HepG2 (cell line): ENCODE results near the gene RMRP. TPM values are rescaled to one million over a fixed set of nuclear protein-coding genes. Genes with fewer than 3 reads are reported as not detected.

ENCODE experiments used
- AGO1 ChIP-seq: fragments of 200-400 bp; formaldehyde crosslinking; IDR thresholded peaks from 2 replicates; pipeline ENCODE4 v1.6.1; 2017; ENCODE audit warnings: mild to moderate bottlenecking, low read depth, low read length, moderate library complexity; ENCODE audit not compliant: poor library complexity, severe bottlenecking
- EED ChIP-seq: sonication (generic); formaldehyde crosslinking; IDR thresholded peaks from 2 replicates; pipeline ENCODE4 v1.5.0; 2020; ENCODE audit warnings: mild to moderate bottlenecking, missing genetic modification reagents
- ETV5 ChIP-seq: IDR thresholded peaks from 2 replicates; pipeline ENCODE4 v1.6.1; 2018; ENCODE audit warnings: missing biosample characterization, missing genetic modification reagents, inconsistent platforms, borderline replicate concordance
- GPBP1L1 ChIP-seq: sonication (generic); formaldehyde crosslinking; IDR thresholded peaks from 2 replicates; pipeline ENCODE4 v1.5.0; 2020; ENCODE audit warnings: mild to moderate bottlenecking, missing genetic modification reagents
- GRHL1 ChIP-seq: sonication (generic); formaldehyde crosslinking; conservative IDR thresholded peaks from 2 replicates; pipeline ENCODE4 v1.8.0; 2022; ENCODE audit warnings: missing genetic modification reagents
- GTF2F1 ChIP-seq: fragments of 150-350 bp; IDR thresholded peaks from 2 replicates; pipeline ENCODE4 v1.6.1; 2014; ENCODE audit warnings: low read length
- POLR2G ChIP-seq: fragments of 200-400 bp; formaldehyde crosslinking; IDR thresholded peaks from 2 replicates; pipeline ENCODE4 v1.6.1; 2018; ENCODE audit warnings: mild to moderate bottlenecking, low read depth, low read length, moderate library complexity
- ZBTB20 ChIP-seq: sonication (generic); formaldehyde crosslinking; IDR thresholded peaks from 2 replicates; pipeline ENCODE4 v1.8.1; 2023; ENCODE audit warnings: missing genetic modification reagents, low read depth, mild to moderate bottlenecking, borderline replicate concordance
- ZBTB33 ChIP-seq: sonication (generic); formaldehyde crosslinking; IDR thresholded peaks from 2 replicates; pipeline ENCODE4 v1.4.0; 2020; ENCODE audit warnings: missing genetic modification reagents
- ZGPAT ChIP-seq: IDR thresholded peaks from 2 replicates; pipeline ENCODE4 v1.6.1; 2016; ENCODE audit warnings: mild to moderate bottlenecking
- ZNF512 ChIP-seq: sonication (generic); formaldehyde crosslinking; IDR thresholded peaks from 2 replicates; pipeline ENCODE4 v1.4.0; 2020; ENCODE audit warnings: mild to moderate bottlenecking, missing genetic modification reagents
- ZNF550 ChIP-seq: sonication (generic); formaldehyde crosslinking; IDR thresholded peaks from 2 replicates; pipeline ENCODE4 v1.4.0; 2020; ENCODE audit warnings: mild to moderate bottlenecking, missing genetic modification reagents, borderline replicate concordance
- ZNF563 ChIP-seq: sonication (generic); formaldehyde crosslinking; IDR thresholded peaks from 2 replicates; pipeline ENCODE4 v1.8.0; 2022; ENCODE audit warnings: mild to moderate bottlenecking, moderate library complexity, missing genetic modification reagents
- ZNF678 ChIP-seq: sonication (generic); formaldehyde crosslinking; IDR thresholded peaks from 2 replicates; pipeline ENCODE4 v1.4.0; 2020; ENCODE audit warnings: mild to moderate bottlenecking, missing genetic modification reagents
- ZNF772 ChIP-seq: sonication (generic); formaldehyde crosslinking; IDR thresholded peaks from 2 replicates; pipeline ENCODE4 v1.5.0; 2020; ENCODE audit warnings: mild to moderate bottlenecking, missing genetic modification reagents
- ZNF839 ChIP-seq: sonication (generic); formaldehyde crosslinking; IDR thresholded peaks from 2 replicates; pipeline ENCODE4 v1.4.0; 2020; ENCODE audit warnings: missing genetic modification reagents, mild to moderate bottlenecking, borderline replicate concordance
- ZXDC ChIP-seq: sonication (generic); formaldehyde crosslinking; IDR thresholded peaks from 2 replicates; pipeline ENCODE4 v1.5.0; 2020; ENCODE audit warnings: mild to moderate bottlenecking, missing genetic modification reagents
- polyA plus RNA-seq, 8 experiments: library from polyadenylated mRNA; depleted of rRNA in 3 of 8; stranded (reverse) in 7 of 8; unstranded in 1 of 8; fragments of >200 nt; fragmentation: Illumina TruSeq in 4 of 8; extraction: Trizol in 4 of 8; gene quantifications; 2 replicates each; pipeline versions ENCODE4 v1.2.1 to v1.2.3, GENCODE V29; 2011 to 2016; ENCODE audit warnings: low read depth in 4 of 8, missing spikeins in 1 of 8, mixed read lengths in 1 of 8; ENCODE audit not compliant: insufficient read depth in 1 of 8
- total RNA-seq, 5 experiments: library from RNA; depleted of rRNA; stranded (reverse); fragments of >200 nt; fragmentation: Illumina TruSeq; extraction: Trizol; gene quantifications; 2 replicates each; pipeline ENCODE4 v1.2.3, GENCODE V29; 2016; ENCODE audit warnings: low read depth in 1 of 5

Gene RMRP
- total and polyA plus RNA-seq, 2 of the 13 experiments (the other 11 are each of a cell fraction or from before 2014, with no cell fraction given) = 51.4 to 4,025 TPM

- TF ChIP-seq ZGPAT (CRISPR knock-in tag) = peak; percentile 85
- TF ChIP-seq ZNF839 (CRISPR knock-in tag) = no peak
- TF ChIP-seq AGO1 = no peak
- no peak for TF ChIP-seq ZBTB20 (CRISPR knock-in tag)
- no peak for TF ChIP-seq ZXDC
- peak; percentile 71 for TF ChIP-seq POLR2G
- TF ChIP-seq ZNF678 (CRISPR knock-in tag) = no peak
- no peak for TF ChIP-seq ZNF512
- TF ChIP-seq EED (CRISPR knock-in tag) = no peak
- no peak for TF ChIP-seq GPBP1L1 (CRISPR knock-in tag)
- no peak for TF ChIP-seq GRHL1 (CRISPR knock-in tag)
- no peak for TF ChIP-seq GTF2F1
- TF ChIP-seq ZBTB33 (CRISPR knock-in tag) = 0 out of 2 replicates have a peak, but pooled peaks have one; percentile 48
- peak; percentile 35; the same call in 1 of the 2 replicates for TF ChIP-seq ETV5 (CRISPR knock-in tag)
- TF ChIP-seq ZNF550 (CRISPR knock-in tag) = 0 out of 2 replicates have a peak, but pooled peaks have one; percentile 41
- TF ChIP-seq ZNF563 (CRISPR knock-in tag) = peak; percentile 66; the same call in 1 of the 2 replicates
- TF ChIP-seq ZNF772 = no peak; the same call in none of the 2 replicates
Measured at GRCh38 chr9:35646533-35647265, 11.1 kb downstream of the RMRP start (continued).
